PC-3 (cell line): Measurements from ENCODE around the gene CACNA1A. TPM values are rescaled to one million over a fixed set of nuclear protein-coding genes. Genes with fewer than 3 reads are reported as not detected.
A peak's percentile ranks its signal among the peaks of the same experiment; 100 is the strongest.

Source experiments
- ATAC-seq: fragments of 200-7000 bp; cut with Tn5 transposase; 2 replicates; pipeline ENCODE4 v1.9.1; 2020; ENCODE audit warnings: mild to moderate bottlenecking, moderate library complexity
- BruUV-seq: library from RNA; stranded (reverse); fragments of 400-500 nt; replicated peaks from 2 replicates; lab custom pipeline; 2021; lab: Mats Ljungman, UMichigan
- CTCF ChIA-PET: fragments of 300-600 bp; sonication (Branson Sonifier 250); formaldehyde crosslinking; loops from one replicate; lab custom pipeline; 2022; ENCODE audit warnings: antibody characterized with exemption; lab: Charles Lee
- POLR2A ChIA-PET: fragments of 300-600 bp; sonication (Branson Sonifier 250); formaldehyde crosslinking; loops from one replicate; lab custom pipeline; 2022; ENCODE audit warnings: antibody characterized with exemption; ENCODE audit not compliant: unreplicated experiment; lab: Charles Lee
- DNase-seq: peaks from one replicate; pipeline ENCODE4 v3.0.0-alpha.2; 2015
- H2AFZ ChIP-seq: fragments of 300-600 bp; sonication (generic); 2 replicates; pipeline ENCODE4 v1.6.0; 2016; ENCODE audit warnings: antibody characterized with exemption, low read length
- H3F3A ChIP-seq: fragments of 300-600 bp; sonication (generic); one replicate; pipeline ENCODE4 v1.6.0; 2017; ENCODE audit warnings: antibody characterized with exemption, low read length, control low read depth, mild to moderate bottlenecking; ENCODE audit not compliant: unreplicated experiment
- H3K27ac ChIP-seq: fragments of 300-600 bp; sonication (generic); 2 replicates; pipeline ENCODE4 v1.5.1; 2016; ENCODE audit warnings: mild to moderate bottlenecking, low read length
- H3K27me3 ChIP-seq: fragments of 300-600 bp; sonication (generic); 2 replicates; pipeline ENCODE4 v1.6.1; 2016; ENCODE audit warnings: low read length, mixed read lengths
- H3K36me3 ChIP-seq: fragments of 300-600 bp; sonication (generic); 2 replicates; pipeline ENCODE4 v1.6.1; 2016; ENCODE audit warnings: low read depth, mixed run types, low read length, mixed read lengths
- H3K4me1 ChIP-seq: fragments of 300-600 bp; sonication (generic); 2 replicates; pipeline ENCODE4 v1.5.1; 2016; ENCODE audit warnings: low read length; ENCODE audit not compliant: insufficient read depth
- H3K4me2 ChIP-seq: fragments of 300-600 bp; sonication (generic); 2 replicates; pipeline ENCODE4 v1.6.0; 2016; ENCODE audit warnings: low read length
- H3K4me3 ChIP-seq: fragments of 300-600 bp; sonication (generic); 2 replicates; pipeline ENCODE4 v1.5.1; 2016; ENCODE audit warnings: mild to moderate bottlenecking, low read length, mixed read lengths
- H3K79me2 ChIP-seq: fragments of 300-600 bp; sonication (generic); 2 replicates; pipeline ENCODE4 v1.6.1; 2017; ENCODE audit warnings: low read length, mixed read lengths
- H3K9ac ChIP-seq: fragments of 300-600 bp; sonication (generic); 2 replicates; pipeline ENCODE4 v1.6.0; 2016; ENCODE audit warnings: mild to moderate bottlenecking, low read length
- H3K9me2 ChIP-seq: fragments of 300-600 bp; sonication (generic); replicated peaks from 2 replicates; pipeline ENCODE4 v1.6.1; 2016; ENCODE audit warnings: mixed run types, low read length, mixed read lengths
- H3K9me3 ChIP-seq: fragments of 300-600 bp; sonication (generic); 2 replicates; pipeline ENCODE4 v1.6.1; 2016; ENCODE audit warnings: low read length, mixed read lengths
- H4K20me1 ChIP-seq: fragments of 300-600 bp; sonication (generic); 2 replicates; pipeline ENCODE4 v1.6.1; 2016; ENCODE audit warnings: low read length, mixed read lengths
- CTCF ChIP-seq: fragments of 300-600 bp; sonication (generic); conservative IDR thresholded peaks from 2 replicates; pipeline ENCODE4 v1.5.1; 2017; ENCODE audit warnings: antibody characterized with exemption, low read depth, mild to moderate bottlenecking, low read length
- EZH2 ChIP-seq: fragments of 300-600 bp; sonication (generic); IDR thresholded peaks from one replicate; pipeline ENCODE4 v1.6.1; 2017; ENCODE audit warnings: antibody characterized with exemption, mild to moderate bottlenecking, low read length; ENCODE audit not compliant: unreplicated experiment
- EZH2phosphoT487 ChIP-seq: fragments of 300-600 bp; sonication (generic); IDR thresholded peaks from 2 replicates; pipeline ENCODE4 v1.6.1; 2018; ENCODE audit warnings: mild to moderate bottlenecking, antibody characterized with exemption, low read length, borderline replicate concordance
- intact Hi-C: fragments of 100-400 bp; cut with micrococcal nuclease; formaldehyde crosslinking; loops from 2 replicates; pipeline ENCODE4 v1.9.0; 2023
- total RNA-seq: library from RNA; depleted of rRNA; stranded (reverse); fragments of >200 nt; gene quantifications from 2 replicates; pipeline ENCODE4 v1.2.3, GENCODE V29; 2014

CACNA1A gene
- total RNA-seq, 1 experiment from 2014 or later = 0.62 TPM

DNA sequence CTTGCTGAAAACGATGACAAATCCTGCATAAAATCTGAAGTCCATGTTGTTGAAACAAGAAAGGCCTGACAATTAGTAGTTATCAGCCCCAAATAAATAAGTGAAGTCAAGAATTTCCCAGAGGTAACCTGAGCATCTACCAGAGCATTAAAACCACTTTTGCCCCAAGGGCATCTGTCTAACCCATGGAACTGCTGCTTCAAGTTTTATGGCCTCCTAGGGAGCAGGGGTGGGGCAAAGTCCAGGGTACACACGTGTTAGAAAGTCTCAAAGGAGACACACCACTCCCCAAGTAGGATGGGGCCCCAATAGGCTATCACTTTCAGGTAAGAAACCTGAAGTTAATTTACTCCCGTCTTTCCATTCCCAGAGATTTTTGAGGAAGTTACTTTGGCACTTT, 81.1 kb downstream of the CACNA1A start:
- H3K9ac ChIP-seq = no peak overlapping the region
- no peaks in the 10 kb centered on the region for H3K9me3 ChIP-seq
- H2AFZ ChIP-seq = no peak overlapping the region
- peaks cover 9% of the 10 kb centered on the region; the same call in 1 of the 2 replicates for H3K4me1 ChIP-seq
- no peak overlapping the region for H3K4me3 ChIP-seq
- no peaks in the 10 kb centered on the region for H3K27me3 ChIP-seq
- H3K27ac ChIP-seq = no peak overlapping the region
- intact Hi-C loops = no loop called here
- H3F3A ChIP-seq = no peaks in the 10 kb centered on the region
- no peaks in the 10 kb centered on the region for H4K20me1 ChIP-seq
- ATAC-seq (peak; percentile 56; the same call in 1 of the 2 replicates), DNase-seq (peak; percentile 60)
- no peaks in the 10 kb centered on the region; the same call in 1 of the 2 replicates for H3K36me3 ChIP-seq
- ChIA-PET POLR2A (no interaction called here), CTCF (no interaction called here)
- no peaks in the 10 kb centered on the region for H3K79me2 ChIP-seq
- TF ChIP-seq EZH2phosphoT487 (no peak), CTCF (no peak), EZH2 (no peak)
- H3K9me2 ChIP-seq = no peaks in the 10 kb centered on the region
- no TSS peak for BruUV-seq
- H3K4me2 ChIP-seq = no peak overlapping the region

DNA sequence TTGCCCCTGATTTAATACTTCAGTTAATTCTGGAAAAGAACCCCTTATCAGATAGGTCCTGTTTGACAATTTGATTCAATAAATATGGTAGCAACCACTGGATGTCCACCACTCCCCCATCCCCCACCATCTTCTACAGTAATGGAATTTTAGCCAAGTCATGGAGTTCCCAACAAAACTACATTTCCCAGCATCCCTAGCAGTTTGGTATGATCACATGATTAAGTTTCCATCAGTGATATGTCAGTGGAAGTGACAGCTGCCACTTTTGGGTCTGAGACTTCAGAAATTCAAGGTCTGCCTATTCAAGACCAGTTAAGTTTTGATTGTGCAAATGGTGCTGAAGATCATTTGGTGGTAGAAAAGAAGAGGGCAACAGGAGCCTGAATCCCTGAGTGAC, 85.5 kb downstream of the CACNA1A start:
- H3K79me2 ChIP-seq = no peaks in the 10 kb centered on the region
- peak; percentile 18 for DNase-seq
- no peak overlapping the region for H3K9ac ChIP-seq
- H3K27ac ChIP-seq = no peak overlapping the region
- CTCF ChIA-PET = no interaction called here
- POLR2A ChIA-PET = no interaction called here
- no peak overlapping the region for H2AFZ ChIP-seq
- no peaks in the 10 kb centered on the region for H4K20me1 ChIP-seq
- no peaks in the 10 kb centered on the region for H3K4me1 ChIP-seq
- intact Hi-C loops = no loop called here
- H3K9me2 ChIP-seq = no peaks in the 10 kb centered on the region
- TF ChIP-seq EZH2 (no peak), EZH2phosphoT487 (no peak), CTCF (no peak)
- BruUV-seq = no TSS peak
- no peak overlapping the region for H3K4me3 ChIP-seq
- H3K4me2 ChIP-seq = no peak overlapping the region
- no peaks in the 10 kb centered on the region for H3K9me3 ChIP-seq
- H3K36me3 ChIP-seq = no peaks in the 10 kb centered on the region; the same call in 1 of the 2 replicates
- ATAC-seq = no peak
- no peaks in the 10 kb centered on the region for H3K27me3 ChIP-seq
- H3F3A ChIP-seq = no peaks in the 10 kb centered on the region

- no TSS peak for BruUV-seq
- H3F3A ChIP-seq = no peaks in the 10 kb centered on the region
- ATAC-seq = peak; percentile 27; the same call in 1 of the 2 replicates
Measured at GRCh38 chr19:13417054-13417453, 89.2 kb downstream of the CACNA1A start.

More at GRCh38 chr19:13417054-13417453, 89.2 kb downstream of the CACNA1A start:
- 0 out of 2 replicates have a peak, but pooled peaks cover 3% of the 10 kb centered on the region for H3K27me3 ChIP-seq
- H3K4me3 ChIP-seq = no peak overlapping the region
- no peaks in the 10 kb centered on the region for H3K4me1 ChIP-seq
- H3K36me3 ChIP-seq = no peaks in the 10 kb centered on the region
- DNase-seq = peak; percentile 23
- H3K4me2 ChIP-seq = peak overlapping the region; percentile 37; the same call in 1 of the 2 replicates
- TF ChIP-seq EZH2 (no peak), EZH2phosphoT487 (no peak), CTCF (no peak)
- no peak overlapping the region for H3K27ac ChIP-seq
- H2AFZ ChIP-seq = no peak overlapping the region; the same call in 1 of the 2 replicates
- H3K79me2 ChIP-seq = no peaks in the 10 kb centered on the region
- H4K20me1 ChIP-seq = no peaks in the 10 kb centered on the region
- intact Hi-C loops = no loop called here
- H3K9me2 ChIP-seq = no peaks in the 10 kb centered on the region
- CTCF ChIA-PET = interaction anchor here (0.6 to 1.0 kb wide), 2 partner anchors 13 to 139 kb away, joined by 4 to 7 read pairs; no protein-coding TSS in a partner anchor
- POLR2A ChIA-PET = no interaction called here
- H3K9ac ChIP-seq = no peak overlapping the region
- H3K9me3 ChIP-seq = no peaks in the 10 kb centered on the region
